ENCODE results near the gene ARCN1. TPM values are rescaled to one million over a fixed set of nuclear protein-coding genes. Genes with fewer than 3 reads are reported as not detected.

Gene ARCN1
- total and polyA plus RNA-seq, 8 donors = 22.0 to 115 (median 60.1) TPM

DNA sequence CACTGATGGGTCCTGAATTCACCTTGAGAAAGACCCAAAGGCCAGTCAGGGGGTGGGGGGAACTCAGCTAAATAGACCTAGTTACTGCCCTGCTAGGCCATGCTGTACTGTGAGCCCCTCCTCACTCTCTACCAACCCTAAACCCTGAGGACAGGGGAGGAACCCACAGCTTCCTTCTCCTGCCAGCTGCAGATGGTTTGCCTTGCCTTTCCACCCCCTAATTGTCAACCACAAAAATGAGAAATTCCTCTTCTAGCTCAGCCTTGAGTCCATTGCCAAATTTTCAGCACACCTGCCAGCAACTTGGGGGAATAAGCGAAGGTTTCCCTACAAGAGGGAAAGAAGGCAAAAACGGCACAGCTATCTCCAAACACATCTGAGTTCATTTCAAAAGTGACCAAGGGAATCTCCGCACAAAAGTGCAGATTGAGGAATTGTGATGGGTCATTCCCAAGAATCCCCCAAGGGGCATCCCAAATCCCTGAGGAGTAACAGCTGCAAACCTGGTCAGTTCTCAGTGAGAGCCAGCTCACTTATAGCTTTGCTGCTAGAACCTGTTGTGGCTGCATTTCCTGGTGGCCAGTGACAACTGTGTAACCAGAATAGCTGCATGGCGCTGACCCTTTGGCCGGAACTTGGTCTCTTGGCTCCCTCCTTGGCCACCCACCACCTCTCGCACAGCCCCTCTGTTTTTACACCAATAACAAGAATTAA is 47.3 kb upstream of the ARCN1 start:
- Histone ChIP-seq H3K36me3 (peaks cover 24 to 56% (median 54%) of the 10 kb centered on the region in 4 donors), H3K27ac (no peak overlapping the region)
- WGBS, 5 donors = 81 to 89% (median 85%) methylated on average over 6 of the region's 6 CpGs

GRCh38 chr11:118526688-118527087 is 45.5 kb upstream of the ARCN1 start:
- TF ChIP-seq, protein P1, sequence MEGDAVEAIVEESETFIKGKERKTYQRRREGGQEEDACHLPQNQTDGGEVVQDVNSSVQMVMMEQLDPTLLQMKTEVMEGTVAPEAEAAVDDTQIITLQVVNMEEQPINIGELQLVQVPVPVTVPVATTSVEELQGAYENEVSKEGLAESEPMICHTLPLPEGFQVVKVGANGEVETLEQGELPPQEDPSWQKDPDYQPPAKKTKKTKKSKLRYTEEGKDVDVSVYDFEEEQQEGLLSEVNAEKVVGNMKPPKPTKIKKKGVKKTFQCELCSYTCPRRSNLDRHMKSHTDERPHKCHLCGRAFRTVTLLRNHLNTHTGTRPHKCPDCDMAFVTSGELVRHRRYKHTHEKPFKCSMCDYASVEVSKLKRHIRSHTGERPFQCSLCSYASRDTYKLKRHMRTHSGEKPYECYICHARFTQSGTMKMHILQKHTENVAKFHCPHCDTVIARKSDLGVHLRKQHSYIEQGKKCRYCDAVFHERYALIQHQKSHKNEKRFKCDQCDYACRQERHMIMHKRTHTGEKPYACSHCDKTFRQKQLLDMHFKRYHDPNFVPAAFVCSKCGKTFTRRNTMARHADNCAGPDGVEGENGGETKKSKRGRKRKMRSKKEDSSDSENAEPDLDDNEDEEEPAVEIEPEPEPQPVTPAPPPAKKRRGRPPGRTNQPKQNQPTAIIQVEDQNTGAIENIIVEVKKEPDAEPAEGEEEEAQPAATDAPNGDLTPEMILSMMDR (IDR thresholded peaks at IDR 0.05) = no peak
- TF ChIP-seq EP300 (IDR thresholded peaks at IDR 0.05) (no peak), POLR2A (IDR thresholded peaks at IDR 0.05) (no peak), POLR2AphosphoS5 (IDR thresholded peaks at IDR 0.05) (no peak)
- Histone ChIP-seq H3K27me3 (no peaks in the 10 kb centered on the region), H3K4me1 (peaks cover 5 to 41% (median 33%) of the 10 kb centered on the region in 4 donors), H3K27ac (no peak overlapping the region), H3K4me3 (no peak overlapping the region), H3K36me3 (peaks cover 9 to 38% (median 36%) of the 10 kb centered on the region in 4 donors), H3K9me3 (no peaks in the 10 kb centered on the region)
- WGBS, 5 donors = 64 to 76% (median 68%) methylated on average over 2 of the region's 2 CpGs
- intact Hi-C loops (cut with DNase I; ENCODE audit: low total_unique reads) = no loop called here
- DNase-seq = no peak

More for the DNA sequence above, 47.3 kb upstream of the ARCN1 start:
- no peak overlapping the region for H3K4me3 ChIP-seq
- no peaks in the 10 kb centered on the region for H3K27me3 ChIP-seq
- intact Hi-C loops (cut with DNase I; ENCODE audit: low total_unique reads) = no loop called here
- TF ChIP-seq POLR2A (IDR thresholded peaks at IDR 0.05) (no peak), POLR2AphosphoS5 (IDR thresholded peaks at IDR 0.05) (no peak), EP300 (IDR thresholded peaks at IDR 0.05) (no peak)
- TF ChIP-seq, protein P1 (IDR thresholded peaks at IDR 0.05) = no peak
- peaks cover under 1 to 26% (median 20%) of the 10 kb centered on the region in 4 donors for H3K4me1 ChIP-seq
- H3K9me3 ChIP-seq = no peaks in the 10 kb centered on the region
- no peak for DNase-seq

GRCh38 chr11:118527109-118527508 is 45.1 kb upstream of the ARCN1 start, which contains the start of gene TTC36:
TTC36 (plus strand) TSS chr11:118527474; CDS start chr11:118527495, 21 bp downstream.
- no peak for DNase-seq
- Histone ChIP-seq H3K27me3 (no peaks in the 10 kb centered on the region), H3K36me3 (peaks cover 5 to 34% (median 32%) of the 10 kb centered on the region in 4 donors), H3K9me3 (no peaks in the 10 kb centered on the region), H3K4me1 (peaks cover 5 to 41% (median 38%) of the 10 kb centered on the region in 4 donors), H3K4me3 (no peak within 1 kb of the TSS), H3K27ac (no peak within 1 kb of the TSS)
- intact Hi-C loops (cut with DNase I; ENCODE audit: low total_unique reads) = no loop called here
- 41 to 70% (median 51%) methylated on average over 3 of the region's 3 CpGs for WGBS, 5 donors
- no peak for TF ChIP-seq POLR2AphosphoS5 (IDR thresholded peaks at IDR 0.05)

DNA sequence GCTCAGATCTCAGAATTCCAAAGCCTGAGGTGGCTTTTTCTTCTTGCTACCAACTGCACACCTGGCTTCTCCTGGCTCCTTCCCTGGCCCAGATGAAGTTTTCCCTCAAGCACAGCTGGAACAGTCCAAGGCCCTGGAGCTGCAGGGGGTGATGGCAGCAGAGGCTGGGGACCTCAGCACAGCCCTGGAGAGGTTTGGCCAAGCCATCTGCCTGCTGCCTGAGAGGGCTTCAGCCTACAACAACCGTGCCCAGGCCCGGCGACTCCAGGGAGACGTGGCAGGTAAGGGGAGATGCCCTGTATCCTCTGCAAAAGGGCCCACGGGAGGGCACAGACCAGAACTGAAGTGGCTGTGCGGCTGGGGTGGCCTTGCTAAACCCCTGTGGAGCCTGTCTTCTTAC is 43.7 kb upstream of the ARCN1 start:
- intact Hi-C loops (cut with DNase I; ENCODE audit: low total_unique reads) = no loop called here
- WGBS, 5 donors = 84 to 93% (median 90%) methylated on average over 6 of the region's 6 CpGs
- DNase-seq = no peak
- Histone ChIP-seq H3K27me3 (no peaks in the 10 kb centered on the region), H3K4me1 (peaks cover 5 to 44% (median 40%) of the 10 kb centered on the region in 4 donors), H3K9me3 (no peaks in the 10 kb centered on the region), H3K27ac (no peak overlapping the region), H3K36me3 (peaks cover 0 to 25% (median 19%) of the 10 kb centered on the region in 4 donors), H3K4me3 (no peak overlapping the region)
- TF ChIP-seq, protein P1 (IDR thresholded peaks at IDR 0.05) = no peak
- TF ChIP-seq POLR2AphosphoS5 (IDR thresholded peaks at IDR 0.05) (no peak), POLR2A (IDR thresholded peaks at IDR 0.05) (no peak), EP300 (IDR thresholded peaks at IDR 0.05) (no peak)
